ENCODE measurements around the gene KNTC1.
"Not testable (repeated sequence)": the region's sequence is repeated elsewhere in the genome, so short reads cannot be mapped to it uniquely, and the experiment has no call there.

The KNTC1 gene

DNA sequence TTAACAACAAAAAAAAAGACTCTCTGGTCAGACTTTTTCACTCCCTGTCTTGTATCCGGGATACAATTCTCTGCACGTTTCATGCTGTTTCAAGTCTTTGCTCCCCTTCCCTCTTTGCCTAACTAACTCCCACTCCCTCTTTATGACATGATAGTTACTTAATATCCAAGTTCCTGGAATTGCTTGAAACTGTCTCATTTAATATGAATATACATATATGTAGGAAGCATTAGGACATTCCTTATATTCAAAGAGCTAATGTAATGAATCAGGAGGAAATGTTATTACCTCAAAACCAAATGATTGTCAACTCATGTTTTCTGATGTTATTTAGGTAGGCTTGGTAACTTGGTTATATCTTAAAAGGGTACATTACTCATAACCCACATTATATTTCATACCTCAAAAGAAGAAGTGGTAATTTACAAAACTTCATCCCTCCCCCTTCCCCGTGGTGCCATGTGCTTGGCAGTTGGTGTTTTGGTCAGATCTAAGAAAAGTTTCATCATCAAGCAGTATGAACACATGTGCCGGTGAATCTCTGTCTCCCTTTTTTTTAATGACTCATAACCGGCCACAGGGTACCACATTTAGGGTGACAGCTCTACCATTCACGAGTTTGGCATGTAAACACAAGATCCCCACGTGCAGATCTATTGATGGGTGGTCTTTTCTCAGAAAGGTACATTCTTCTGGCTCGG, 119.6 kb downstream of the KNTC1 start:
- peak; percentile 74 for DNase-seq (ENCODE audit: low spot score)

DNA sequence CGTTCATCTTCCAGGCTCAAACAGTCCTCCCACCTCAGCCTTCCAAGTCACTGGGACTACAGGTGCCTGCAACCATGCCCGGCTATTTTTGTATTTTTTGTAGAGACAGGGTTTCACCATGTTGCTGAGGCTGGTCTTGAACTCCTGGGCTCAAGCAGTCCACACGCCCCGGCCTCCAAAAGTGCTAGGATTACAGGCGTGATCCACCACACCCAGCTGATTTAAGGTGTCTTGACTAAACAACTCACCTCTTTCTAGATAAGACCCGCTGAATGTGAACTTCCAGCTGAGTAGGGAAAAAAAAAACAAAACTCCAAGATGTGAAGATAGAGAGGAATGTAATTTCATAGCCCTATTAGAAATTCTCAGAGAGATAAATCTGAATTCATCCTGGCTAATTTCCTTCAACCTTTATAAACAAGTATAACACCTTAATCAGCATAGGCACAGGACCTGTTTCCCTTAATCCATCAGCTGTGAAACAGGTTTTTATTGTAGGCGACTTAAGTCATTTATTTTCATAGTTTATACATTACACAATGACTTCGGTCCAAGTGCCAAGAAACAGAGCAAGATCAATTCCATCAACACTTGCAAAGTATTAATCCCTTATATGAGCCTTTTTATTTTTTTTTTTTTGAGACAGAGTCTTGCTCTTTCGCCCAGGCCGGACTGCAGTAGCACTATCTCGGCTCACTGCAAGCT, 124.6 kb downstream of the KNTC1 start:
- DNase-seq (ENCODE audit: low spot score): no peak

GRCh38 chr12:122653291-122653690, 126.2 kb downstream of the KNTC1 start:
- DNase-seq (ENCODE audit: low spot score): not testable (repeated sequence)

DNA sequence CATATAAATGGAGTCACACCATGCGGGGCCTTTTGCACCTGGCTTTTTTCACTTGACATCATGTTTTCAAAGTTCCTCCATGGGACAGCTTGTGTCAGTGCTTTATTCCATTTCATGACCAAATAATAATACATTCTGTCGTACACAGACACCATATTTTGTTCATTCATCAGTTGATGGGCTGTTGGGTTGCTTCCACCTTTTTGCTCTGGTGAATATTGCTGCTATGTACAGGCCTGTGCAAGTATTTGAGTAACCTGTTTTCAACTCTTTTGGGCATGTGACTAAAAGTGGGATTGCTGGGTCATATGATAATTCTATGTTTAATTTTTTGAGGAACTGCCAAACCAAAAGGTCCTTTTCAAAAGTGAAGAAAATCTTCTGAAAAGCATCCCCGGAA, 129.2 kb downstream of the KNTC1 start:
- no peak for DNase-seq (ENCODE audit: low spot score)

GRCh38 chr12:122659579-122659978, 132.5 kb downstream of the KNTC1 start:
- no peak for DNase-seq (ENCODE audit: low spot score)

- no peak for DNase-seq (ENCODE audit: low spot score)
Observed at GRCh38 chr12:122661246-122661645, 134.2 kb downstream of the KNTC1 start.

DNA sequence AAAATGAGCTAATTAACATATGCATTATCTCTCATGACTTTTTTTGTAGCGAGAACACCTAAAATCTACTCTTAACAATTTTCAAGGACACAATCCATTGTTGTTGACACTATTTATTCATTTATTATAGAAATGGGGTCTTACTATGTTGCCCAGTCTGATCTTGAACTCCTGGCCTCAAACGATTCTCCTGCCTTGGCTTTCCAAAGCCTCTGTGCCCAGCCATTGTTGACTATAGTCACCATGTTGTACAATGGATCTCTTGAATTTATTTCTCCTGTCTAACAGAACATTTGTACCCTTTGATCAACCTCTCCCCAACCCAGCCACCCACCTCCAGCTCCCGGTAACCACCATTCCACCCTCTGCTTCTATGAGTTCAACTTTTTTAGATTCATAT, 134.9 kb downstream of the KNTC1 start:
- DNase-seq (ENCODE audit: low spot score): no peak

GRCh38 chr12:122665349-122665748, 138.3 kb downstream of the KNTC1 start:
- DNase-seq (ENCODE audit: low spot score): no peak

DNA sequence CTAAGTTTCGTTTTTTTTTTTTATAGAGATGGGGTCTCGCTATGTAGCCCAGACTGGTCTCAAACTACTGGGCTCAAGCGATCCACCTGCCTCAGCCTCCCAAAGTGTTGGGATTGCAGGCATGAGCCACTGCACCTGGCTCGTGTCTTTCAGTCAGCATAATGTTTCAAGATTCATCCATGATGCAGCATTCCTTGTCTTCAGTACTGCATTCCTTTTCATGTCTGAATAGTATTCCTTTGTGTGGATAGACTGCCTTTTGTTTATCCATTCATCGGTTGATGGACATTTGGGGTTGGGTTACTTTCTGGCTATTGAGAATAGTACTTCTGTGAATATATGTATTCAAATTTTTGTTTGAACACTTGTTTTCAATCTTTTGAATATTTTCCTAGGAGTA, 138.7 kb downstream of the KNTC1 start:
- no peak for DNase-seq (ENCODE audit: low spot score)

DNA sequence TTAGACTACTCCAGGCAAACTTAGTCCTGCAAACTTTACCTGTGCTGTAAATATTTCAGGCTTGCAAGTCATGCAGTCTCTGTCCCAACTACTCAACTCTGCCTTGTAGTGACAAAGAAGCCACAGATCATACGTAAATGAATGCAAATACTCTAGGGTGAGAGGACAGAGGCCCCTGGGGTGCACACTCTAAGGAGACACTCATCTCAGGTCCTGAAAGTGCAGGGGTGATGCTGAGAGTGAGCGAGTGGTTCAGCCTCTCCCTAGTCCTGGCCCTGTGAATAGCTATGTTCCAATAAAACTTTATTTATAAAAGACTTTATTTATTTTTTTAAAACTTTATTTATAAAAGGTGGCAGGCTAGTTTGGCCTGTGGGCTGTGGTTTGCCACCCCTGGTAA, 141.2 kb downstream of the KNTC1 start:
- DNase-seq (ENCODE audit: low spot score): no peak

DNA sequence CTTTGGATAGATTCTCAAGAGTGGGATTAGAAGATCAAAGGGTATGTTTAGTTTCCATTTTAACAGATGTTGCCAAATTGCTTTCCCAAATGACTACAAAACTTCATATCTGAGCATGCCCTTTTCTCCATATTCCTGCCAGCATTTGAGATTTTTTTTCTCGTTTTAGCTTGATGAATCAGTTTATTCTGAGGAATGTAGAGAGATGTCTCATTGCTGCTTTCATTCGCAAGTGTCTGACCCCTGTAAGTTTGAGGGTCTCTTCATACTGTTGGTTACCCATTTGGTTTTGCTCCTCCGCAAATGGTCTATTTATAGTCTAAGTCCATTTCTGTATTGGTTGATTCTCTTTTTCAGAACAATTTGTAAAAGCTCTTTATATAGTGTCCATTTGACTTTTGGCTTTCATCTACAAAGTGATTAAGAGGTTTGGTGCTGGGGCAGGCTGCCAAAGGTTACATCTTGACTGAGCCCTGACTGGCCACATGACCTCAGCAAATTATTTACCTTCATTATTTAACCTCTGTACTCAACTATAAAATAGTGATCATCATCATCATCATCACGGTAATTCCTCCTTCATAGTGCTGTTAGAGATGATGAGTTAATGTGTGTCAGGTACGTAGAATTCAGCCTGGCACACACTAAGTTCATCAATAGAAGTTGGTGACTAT, 142.5 kb downstream of the KNTC1 start:
- DNase-seq (ENCODE audit: low spot score): peak; percentile 41

- DNase-seq (ENCODE audit: low spot score): no peak
Observed at GRCh38 chr12:122672515-122672914, 145.5 kb downstream of the KNTC1 start.
